ENCODE measurements around the gene ELOVL3.

Gene ELOVL3

GRCh38 chr10:102234888-102235597 is 8.9 kb downstream of the ELOVL3 start:
- no peak for TF ChIP-seq POLR2AphosphoS5 (IDR thresholded peaks at IDR 0.05; ENCODE audit: low read depth, low read length)
- TF ChIP-seq FOXP2 (optimal IDR thresholded peaks at IDR 0.05; ENCODE audit: borderline replicate concordance, extremely low read depth, extremely low read length, insufficient read depth) = no peak
- no peak for TF ChIP-seq REST (IDR thresholded peaks at IDR 0.05; ENCODE audit: insufficient read depth in 1 of 2, low read depth in 2 of 2, low read length in 2 of 2)
- TF ChIP-seq SIN3A (IDR thresholded peaks at IDR 0.05; ENCODE audit: borderline replicate concordance, insufficient read depth, low read length) = no peak
- no peak for TF ChIP-seq TAF1 (IDR thresholded peaks at IDR 0.05; ENCODE audit: borderline replicate concordance, insufficient read depth, low read length)

- no peak for TF ChIP-seq POLR2AphosphoS5 (IDR thresholded peaks at IDR 0.05; ENCODE audit: low read depth, low read length)
- no peak for TF ChIP-seq FOXP2 (optimal IDR thresholded peaks at IDR 0.05; ENCODE audit: borderline replicate concordance, extremely low read depth, extremely low read length, insufficient read depth)
- TF ChIP-seq TAF1 (IDR thresholded peaks at IDR 0.05; ENCODE audit: borderline replicate concordance, insufficient read depth, low read length) = no peak
Measured at GRCh38 chr10:102235598-102235920, 9.5 kb downstream of the ELOVL3 start.

GRCh38 chr10:102236006-102236405 is 9.9 kb downstream of the ELOVL3 start:
- TF ChIP-seq TAF1 (IDR thresholded peaks at IDR 0.05; ENCODE audit: borderline replicate concordance, insufficient read depth, low read length) (no peak), SIN3A (IDR thresholded peaks at IDR 0.05; ENCODE audit: borderline replicate concordance, insufficient read depth, low read length) (no peak), FOXP2 (optimal IDR thresholded peaks at IDR 0.05; ENCODE audit: borderline replicate concordance, extremely low read depth, extremely low read length, insufficient read depth) (no peak), REST (IDR thresholded peaks at IDR 0.05; ENCODE audit: insufficient read depth in 1 of 2, low read depth in 2 of 2, low read length in 2 of 2) (no peak), POLR2AphosphoS5 (IDR thresholded peaks at IDR 0.05; ENCODE audit: low read depth, low read length) (no peak)

DNA sequence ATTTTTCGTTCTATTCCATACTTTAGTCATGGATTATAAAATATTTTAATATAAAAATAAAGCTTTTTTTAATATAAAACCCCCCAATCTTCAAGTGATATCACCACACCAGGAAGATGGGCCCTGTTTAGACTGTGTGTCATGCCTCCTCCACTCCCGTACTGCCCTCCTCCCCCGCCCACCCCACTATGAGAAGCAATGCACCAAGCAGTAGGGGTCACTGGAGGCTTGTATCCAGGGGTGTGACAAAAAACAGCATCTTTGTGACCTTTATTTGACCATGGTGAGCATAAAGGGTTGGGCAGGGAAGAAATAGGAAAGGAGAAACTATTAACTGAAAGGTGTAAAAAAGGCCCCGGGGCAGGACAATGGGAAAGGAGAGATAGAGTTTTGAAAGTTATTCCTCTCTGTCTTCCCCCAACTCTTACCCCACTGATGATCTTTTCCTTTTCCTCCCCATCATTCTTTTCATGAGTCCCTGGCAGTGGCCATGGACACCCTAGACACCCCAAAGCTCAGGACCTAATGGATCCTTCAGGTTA is 11.7 kb downstream of the ELOVL3 start:
- TF ChIP-seq POLR2AphosphoS5 (IDR thresholded peaks at IDR 0.05; ENCODE audit: low read depth, low read length) = no peak
- TF ChIP-seq SIN3A (IDR thresholded peaks at IDR 0.05; ENCODE audit: borderline replicate concordance, insufficient read depth, low read length) = no peak
- no peak for TF ChIP-seq TAF1 (IDR thresholded peaks at IDR 0.05; ENCODE audit: borderline replicate concordance, insufficient read depth, low read length)

DNA sequence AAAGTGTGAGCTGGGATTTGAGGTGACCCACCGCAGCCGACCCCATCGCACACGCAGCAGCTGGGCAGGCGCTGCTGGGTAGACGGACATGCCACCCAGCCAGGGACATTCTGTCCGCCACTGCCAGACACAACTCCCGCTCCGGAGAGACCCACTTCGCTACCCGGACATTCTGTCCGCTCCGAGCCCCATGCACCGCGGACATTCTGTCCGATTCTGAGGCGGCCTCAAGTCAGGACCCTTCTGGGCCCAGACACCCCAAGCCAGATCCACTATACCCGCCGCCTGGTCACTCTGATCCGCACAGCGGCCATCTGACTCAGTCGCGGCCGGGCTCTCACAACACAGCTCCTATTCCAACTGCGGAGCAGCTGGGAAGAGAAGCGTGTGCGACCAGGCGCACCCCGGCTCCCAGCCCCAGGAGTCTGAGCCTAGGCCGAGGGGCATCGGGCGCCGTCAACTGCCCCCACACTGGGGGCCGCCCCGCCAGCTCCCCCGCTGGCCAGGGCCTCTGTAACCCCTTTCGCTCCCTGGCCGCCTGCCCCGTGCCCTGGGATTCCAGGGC is 14.4 kb downstream of the ELOVL3 start:
- no peak for TF ChIP-seq REST (IDR thresholded peaks at IDR 0.05; ENCODE audit: insufficient read depth in 1 of 2, low read depth in 2 of 2, low read length in 2 of 2)
- no peak for TF ChIP-seq FOXP2 (optimal IDR thresholded peaks at IDR 0.05; ENCODE audit: borderline replicate concordance, extremely low read depth, extremely low read length, insufficient read depth)
- no peak for TF ChIP-seq TAF1 (IDR thresholded peaks at IDR 0.05; ENCODE audit: borderline replicate concordance, insufficient read depth, low read length)
- no peak for TF ChIP-seq SIN3A (IDR thresholded peaks at IDR 0.05; ENCODE audit: borderline replicate concordance, insufficient read depth, low read length)
- TF ChIP-seq POLR2AphosphoS5 (IDR thresholded peaks at IDR 0.05; ENCODE audit: low read depth, low read length) = no peak

GRCh38 chr10:102241032-102241443 is 14.9 kb downstream of the ELOVL3 start:
- TF ChIP-seq REST (IDR thresholded peaks at IDR 0.05; ENCODE audit: insufficient read depth in 1 of 2, low read depth in 2 of 2, low read length in 2 of 2) = no peak
- TF ChIP-seq POLR2AphosphoS5 (IDR thresholded peaks at IDR 0.05; ENCODE audit: low read depth, low read length) = no peak
- TF ChIP-seq FOXP2 (optimal IDR thresholded peaks at IDR 0.05; ENCODE audit: borderline replicate concordance, extremely low read depth, extremely low read length, insufficient read depth) = no peak
- no peak for TF ChIP-seq SIN3A (IDR thresholded peaks at IDR 0.05; ENCODE audit: borderline replicate concordance, insufficient read depth, low read length)
- no peak for TF ChIP-seq TAF1 (IDR thresholded peaks at IDR 0.05; ENCODE audit: borderline replicate concordance, insufficient read depth, low read length)
